Suprapubic skin (tissue), 4 donors: ENCODE results near the gene DNAJC11. TPM values are rescaled to one million over a fixed set of nuclear protein-coding genes. Genes with fewer than 3 reads are reported as not detected.
"Not testable (repeated sequence)": the region's sequence is repeated elsewhere in the genome, so short reads cannot be mapped to it uniquely, and the experiment has no call there.

Experiments used
- DNase-seq, 2 donors: peaks; one replicate each; pipeline ENCODE4 v3.0.0-alpha.2; 2019; ENCODE audit warnings: low spot score in 2 of 2
- H3K27ac ChIP-seq: fragments of 200-600 bp; sonication (generic); one replicate; pipeline ENCODE4 v1.5.1; 2019
- H3K27me3 ChIP-seq: fragments of 200-600 bp; sonication (generic); one replicate; pipeline ENCODE4 v1.5.1; 2019
- H3K36me3 ChIP-seq: fragments of 200-600 bp; sonication (generic); one replicate; pipeline ENCODE4 v1.5.1; 2019
- H3K4me1 ChIP-seq: fragments of 200-600 bp; sonication (generic); one replicate; pipeline ENCODE4 v1.5.1; 2019
- H3K4me3 ChIP-seq: fragments of 200-600 bp; sonication (generic); one replicate; pipeline ENCODE4 v1.5.1; 2019; ENCODE audit warnings: mild to moderate bottlenecking
- H3K9me3 ChIP-seq: fragments of 200-600 bp; sonication (generic); one replicate; pipeline ENCODE4 v1.5.1; 2019
- CTCF ChIP-seq, 2 donors: fragments of 200-600 bp in 1 of 2; fragments of 450-650 bp in 1 of 2; sonication (generic) in 1 of 2; IDR thresholded peaks; one replicate each; pipeline ENCODE4 v1.5.1; 2016 to 2019; ENCODE audit warnings: antibody characterized with exemption in 2 of 2, mild to moderate bottlenecking in 1 of 2, moderate library complexity in 1 of 2
- EP300 ChIP-seq: sonication (generic); formaldehyde crosslinking; IDR thresholded peaks from one replicate; pipeline ENCODE4 v1.6.1; 2017; ENCODE audit warnings: antibody characterized with exemption
- POLR2A ChIP-seq, 2 donors: fragments of 450-650 bp; IDR thresholded peaks; one replicate each; pipeline ENCODE4 v1.6.1; 2017; ENCODE audit warnings: antibody characterized with exemption in 2 of 2, mild to moderate bottlenecking in 2 of 2, moderate library complexity in 2 of 2
- POLR2AphosphoS5 ChIP-seq, 3 donors: sonication (generic); formaldehyde crosslinking; IDR thresholded peaks; one replicate each; pipeline ENCODE4 v1.6.1; 2017; ENCODE audit warnings: antibody characterized with exemption in 3 of 3
- WGBS: methylation state at CpG from one replicate; pipeline ENCODE4 v1.1.5; 2018; 5-methylcytosine and 5-hydroxymethylcytosine counted together
- total RNA-seq, 4 donors: library from RNA; depleted of rRNA; stranded (reverse); fragments of >200 nt; gene quantifications; one replicate each; pipeline ENCODE4 v1.1.0, GENCODE V29; 2016

Gene DNAJC11
- total RNA-seq, 4 donors from 2014 or later: 22.9 to 53.0 (median 31.4) TPM

- Histone ChIP-seq H3K9me3 (no peaks in the 10 kb centered on the region), H3K27ac (peak overlapping the region; percentile 99), H3K36me3 (peaks cover 20% of the 10 kb centered on the region), H3K4me1 (peaks cover 54% of the 10 kb centered on the region), H3K4me3 (peak overlapping the region; percentile 98), H3K27me3 (no peaks in the 10 kb centered on the region)
- no peak for DNase-seq
- WGBS: no CpG with 5 or more reads among the region's 103 CpGs
- TF ChIP-seq EP300 (no peak), CTCF (IDR thresholded peaks at IDR 0.05) (no peak), POLR2AphosphoS5 (IDR thresholded peaks at IDR 0.05) (peak in 1 of 3 donors; percentile 11), POLR2A (IDR thresholded peaks at IDR 0.05) (peak in 1 of 2 donors; percentile 39)
Observed at GRCh38 chr1:6601923-6602668, 99.5 kb downstream of the DNAJC11 start.

GRCh38 chr1:6601049-6601922 lies 100.3 kb downstream of the DNAJC11 start:
- Histone ChIP-seq H3K27ac (peak overlapping the region; percentile 99), H3K9me3 (no peaks in the 10 kb centered on the region), H3K27me3 (no peaks in the 10 kb centered on the region), H3K36me3 (peaks cover 26% of the 10 kb centered on the region), H3K4me3 (peak overlapping the region; percentile 98), H3K4me1 (peaks cover 62% of the 10 kb centered on the region)
- 0% methylated on average over 24 of the region's 40 CpGs for WGBS
- DNase-seq: peak; percentile 91 to 92
- TF ChIP-seq EP300: no peak
- no peak for TF ChIP-seq CTCF (IDR thresholded peaks at IDR 0.05)
- peak in 1 of 2 donors; percentile 48 for TF ChIP-seq POLR2A (IDR thresholded peaks at IDR 0.05)
- peak in 2 of 3 donors; percentile 28 to 55 for TF ChIP-seq POLR2AphosphoS5 (IDR thresholded peaks at IDR 0.05)

- H3K36me3 ChIP-seq: peaks cover 34% of the 10 kb centered on the region
- peak overlapping the region; percentile 99 for H3K27ac ChIP-seq
- H3K27me3 ChIP-seq: no peaks in the 10 kb centered on the region
- H3K4me1 ChIP-seq: peaks cover 68% of the 10 kb centered on the region
- no peak for DNase-seq
- H3K9me3 ChIP-seq: no peaks in the 10 kb centered on the region
- WGBS: 45% methylated on average over 3 of the region's 10 CpGs
- TF ChIP-seq POLR2A (IDR thresholded peaks at IDR 0.05) (no peak), CTCF (IDR thresholded peaks at IDR 0.05) (no peak), POLR2AphosphoS5 (IDR thresholded peaks at IDR 0.05) (no peak), EP300 (no peak)
- peak overlapping the region; percentile 98 for H3K4me3 ChIP-seq
Observed at GRCh38 chr1:6600410-6601048, 101.1 kb downstream of the DNAJC11 start.

- H3K27me3 ChIP-seq, H3K9me3 ChIP-seq, DNase-seq: not testable (repeated sequence)
- 51% methylated on average over 8 of the region's 8 CpGs for WGBS
- H3K36me3 ChIP-seq: peaks cover 39% of the 10 kb centered on the region
- H3K27ac ChIP-seq: peak overlapping the region; percentile 99
- peak overlapping the region; percentile 98 for H3K4me3 ChIP-seq
- peaks cover 64% of the 10 kb centered on the region for H3K4me1 ChIP-seq
Observed at GRCh38 chr1:6599991-6600390, 101.6 kb downstream of the DNAJC11 start.

GRCh38 chr1:6599141-6599975 lies 102.3 kb downstream of the DNAJC11 start:
- H3K4me1 ChIP-seq: peaks cover 58% of the 10 kb centered on the region
- no peak for TF ChIP-seq EP300
- TF ChIP-seq CTCF (IDR thresholded peaks at IDR 0.05): peak in 1 of 2 donors; percentile 13
- no peak for TF ChIP-seq POLR2A (IDR thresholded peaks at IDR 0.05)
- peaks cover 46% of the 10 kb centered on the region for H3K36me3 ChIP-seq
- WGBS: 46% methylated on average over 20 of the region's 31 CpGs
- no peak for DNase-seq
- peak overlapping the region; percentile 98 for H3K4me3 ChIP-seq
- no peaks in the 10 kb centered on the region for H3K9me3 ChIP-seq
- H3K27me3 ChIP-seq: no peaks in the 10 kb centered on the region
- peak overlapping the region; percentile 99 for H3K27ac ChIP-seq
